Measurements from ENCODE around the gene AP2A1.

- no peak for TF ChIP-seq CTCF (IDR thresholded peaks at IDR 0.05)
- no peak for TF ChIP-seq POLR2A (IDR thresholded peaks at IDR 0.05)
Observed at GRCh38 chr19:49741210-49741844, 25.5 kb upstream of the AP2A1 start.

All from right lobe of liver (tissue), 4 donors.